ENCODE measurements around the gene GAD1.

DNA sequence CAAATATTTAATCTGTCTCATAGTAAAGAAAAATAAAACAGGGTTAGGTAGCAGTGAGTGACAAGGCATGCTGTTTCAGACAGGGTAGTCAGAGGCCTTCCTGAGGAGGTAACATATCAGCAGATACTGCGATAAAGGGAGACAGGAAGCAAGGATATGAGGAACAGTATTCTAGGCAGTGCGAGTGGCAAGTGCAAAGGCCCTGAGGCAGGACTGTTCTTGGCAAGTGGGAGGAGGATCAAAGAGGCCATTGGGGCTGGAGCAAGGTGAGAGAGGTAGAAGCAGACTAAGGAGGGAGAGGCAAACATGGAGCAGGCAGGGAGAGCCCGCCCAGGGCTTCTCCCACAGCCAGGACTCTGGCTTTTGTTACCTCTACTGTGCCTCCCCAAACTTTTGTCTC lies 33.6 kb downstream of the GAD1 start:
- no peak for TF ChIP-seq POLR2A (IDR thresholded peaks at IDR 0.05)
- TF ChIP-seq, protein P1, sequence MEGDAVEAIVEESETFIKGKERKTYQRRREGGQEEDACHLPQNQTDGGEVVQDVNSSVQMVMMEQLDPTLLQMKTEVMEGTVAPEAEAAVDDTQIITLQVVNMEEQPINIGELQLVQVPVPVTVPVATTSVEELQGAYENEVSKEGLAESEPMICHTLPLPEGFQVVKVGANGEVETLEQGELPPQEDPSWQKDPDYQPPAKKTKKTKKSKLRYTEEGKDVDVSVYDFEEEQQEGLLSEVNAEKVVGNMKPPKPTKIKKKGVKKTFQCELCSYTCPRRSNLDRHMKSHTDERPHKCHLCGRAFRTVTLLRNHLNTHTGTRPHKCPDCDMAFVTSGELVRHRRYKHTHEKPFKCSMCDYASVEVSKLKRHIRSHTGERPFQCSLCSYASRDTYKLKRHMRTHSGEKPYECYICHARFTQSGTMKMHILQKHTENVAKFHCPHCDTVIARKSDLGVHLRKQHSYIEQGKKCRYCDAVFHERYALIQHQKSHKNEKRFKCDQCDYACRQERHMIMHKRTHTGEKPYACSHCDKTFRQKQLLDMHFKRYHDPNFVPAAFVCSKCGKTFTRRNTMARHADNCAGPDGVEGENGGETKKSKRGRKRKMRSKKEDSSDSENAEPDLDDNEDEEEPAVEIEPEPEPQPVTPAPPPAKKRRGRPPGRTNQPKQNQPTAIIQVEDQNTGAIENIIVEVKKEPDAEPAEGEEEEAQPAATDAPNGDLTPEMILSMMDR (IDR thresholded peaks at IDR 0.05): no peak

All from testis (tissue), 2 donors.